Lung (tissue), 12 donors: ENCODE measurements around the gene TMEM39B. TPM values are rescaled to one million over a fixed set of nuclear protein-coding genes. Genes with fewer than 3 reads are reported as not detected.

Experiments used
- ATAC-seq: fragments of 200-7000 bp; cut with Tn5 transposase; one replicate; pipeline ENCODE4 v1.9.1; 2020; ENCODE audit warnings: moderate number of reproducible peaks; ENCODE audit not compliant: insufficient read depth, low FRiP score
- DNase-seq, 3 donors: peaks; one replicate each; pipeline ENCODE4 v3.0.0-alpha.2; 2013 to 2017
- H3K27ac ChIP-seq, 2 donors: one replicate each; pipeline ENCODE4 v1.5.1; 2013; ENCODE audit warnings: mild to moderate bottlenecking in 2 of 2, moderate library complexity in 2 of 2, control low read depth in 1 of 2, inconsistent platforms in 1 of 2, low read depth in 1 of 2, low read length in 1 of 2
- H3K27me3 ChIP-seq, 3 donors: one replicate each; pipeline ENCODE4 v1.5.1; 2013; ENCODE audit warnings: low read length in 2 of 3; ENCODE audit not compliant: control insufficient read depth in 3 of 3, insufficient read depth in 3 of 3
- H3K36me3 ChIP-seq, 4 donors: one replicate each; pipeline ENCODE4 v1.5.1; 2013; ENCODE audit warnings: low read length in 4 of 4, mild to moderate bottlenecking in 1 of 4, moderate library complexity in 1 of 4; ENCODE audit not compliant: control insufficient read depth in 4 of 4, insufficient read depth in 4 of 4
- H3K4me1 ChIP-seq, 5 donors: one replicate each; pipeline ENCODE4 v1.5.1; 2013; ENCODE audit warnings: low read length in 5 of 5, mild to moderate bottlenecking in 2 of 5, moderate library complexity in 1 of 5; ENCODE audit not compliant: control insufficient read depth in 5 of 5, insufficient read depth in 5 of 5
- H3K4me3 ChIP-seq: one replicate; pipeline ENCODE4 v1.5.1; 2013; ENCODE audit warnings: mild to moderate bottlenecking, control low read depth, moderate library complexity
- H3K9ac ChIP-seq, 2 donors: one replicate each; pipeline ENCODE4 v1.5.1; 2013; ENCODE audit warnings: low read length in 2 of 2, control low read depth in 1 of 2; ENCODE audit not compliant: insufficient read depth in 1 of 2
- H3K9me3 ChIP-seq, 4 donors: one replicate each; pipeline ENCODE4 v1.5.1; 2013; ENCODE audit warnings: low read length in 3 of 4, mild to moderate bottlenecking in 1 of 4, moderate library complexity in 1 of 4; ENCODE audit not compliant: control insufficient read depth in 4 of 4, insufficient read depth in 3 of 4
- CTCF ChIP-seq: IDR thresholded peaks from 2 replicates; pipeline ENCODE4 v1.5.1; 2012; ENCODE audit warnings: mild to moderate bottlenecking; ENCODE audit errors: control extremely low read depth, extremely low read depth
- WGBS, 2 donors: extraction: QIAGEN DNeasy Blood & Tissue Kit; methylation state at CpG; one replicate each; pipeline ENCODE4 v1.1.7; 2013; 5-methylcytosine and 5-hydroxymethylcytosine counted together
- polyA plus RNA-seq, 2 donors: library from polyadenylated mRNA; stranded (reverse); fragments of 200-250 nt; gene quantifications; one replicate each; pipeline ENCODE4 v1.2.1, GENCODE V29; 2013
- total RNA-seq, 2 donors: library from RNA; depleted of rRNA in 1 of 2; stranded (reverse); fragments of >200 nt in 1 of 2; gene quantifications; one replicate each; pipeline ENCODE4 v1.2.1, GENCODE V29; 2014 to 2021
- donor health status: control.
- donor health status: control.
- donor health status: Bipolar disorder and iron deficiency.
- donor health status: healthy.
- donor health status: DM: yes; HTN: yes; CAD: no.

Gene TMEM39B
- total and polyA plus RNA-seq, 4 donors = 7.6 to 23.8 (median 13.6) TPM

- no peak for TF ChIP-seq CTCF
- Histone ChIP-seq H3K9me3 (no peaks in the 10 kb centered on the region), H3K4me3 (no peak overlapping the region), H3K4me1 (no peaks in the 10 kb centered on the region), H3K27ac (no peak overlapping the region), H3K27me3 (no peaks in the 10 kb centered on the region), H3K36me3 (peaks cover 38 to 67% (median 58%) of the 10 kb centered on the region in 4 donors), H3K9ac (no peak overlapping the region)
- 90 to 97% methylated on average over 1 of the region's 1 CpG for WGBS, 2 donors
- no peak for ATAC-seq
- DNase-seq = no peak
Observed at GRCh38 chr1:32044234-32044633, 28.5 kb upstream of the TMEM39B start.

GRCh38 chr1:32045772-32046171 lies 27.0 kb upstream of the TMEM39B start:
- no peaks in the 10 kb centered on the region for H3K4me1 ChIP-seq
- H3K9ac ChIP-seq = no peak overlapping the region
- no peak overlapping the region for H3K4me3 ChIP-seq
- DNase-seq (no peak), ATAC-seq (no peak)
- no peak overlapping the region for H3K27ac ChIP-seq
- peaks cover 28 to 58% (median 47%) of the 10 kb centered on the region in 4 donors for H3K36me3 ChIP-seq
- 49 to 80% methylated on average over 2 of the region's 2 CpGs for WGBS, 2 donors
- TF ChIP-seq CTCF = no peak
- no peaks in the 10 kb centered on the region for H3K9me3 ChIP-seq
- no peaks in the 10 kb centered on the region for H3K27me3 ChIP-seq

GRCh38 chr1:32047701-32048100 lies 25.0 kb upstream of the TMEM39B start:
- Histone ChIP-seq H3K27me3 (no peaks in the 10 kb centered on the region), H3K36me3 (peaks cover 21 to 51% (median 43%) of the 10 kb centered on the region in 4 donors), H3K27ac (no peak overlapping the region), H3K4me3 (no peak overlapping the region), H3K4me1 (no peaks in the 10 kb centered on the region), H3K9ac (no peak overlapping the region), H3K9me3 (no peaks in the 10 kb centered on the region)
- no peak for ATAC-seq
- no peak for DNase-seq
- no peak for TF ChIP-seq CTCF

GRCh38 chr1:32048440-32048839 lies 24.3 kb upstream of the TMEM39B start:
- Histone ChIP-seq H3K4me1 (no peaks in the 10 kb centered on the region), H3K9ac (no peak overlapping the region), H3K4me3 (no peak overlapping the region), H3K9me3 (no peaks in the 10 kb centered on the region), H3K36me3 (peaks cover 24 to 52% (median 40%) of the 10 kb centered on the region in 4 donors), H3K27me3 (no peaks in the 10 kb centered on the region), H3K27ac (no peak overlapping the region)
- ATAC-seq (no peak), DNase-seq (no peak)
- WGBS, 2 donors = 89 to 93% methylated on average over 2 of the region's 2 CpGs
- no peak for TF ChIP-seq CTCF
